Spleen (tissue), 3 donors: ENCODE measurements around the gene RNF13.

Experiments used
- POLR2A ChIP-seq, 3 donors: fragments of 450-650 bp; IDR thresholded peaks; one replicate each; pipeline ENCODE4 v1.5.1; 2017; ENCODE audit warnings: antibody characterized with exemption in 3 of 3, mild to moderate bottlenecking in 1 of 3
- POLR2AphosphoS5 ChIP-seq, 3 donors: sonication (generic); formaldehyde crosslinking; IDR thresholded peaks; one replicate each; pipeline ENCODE4 v1.5.1; 2017; ENCODE audit warnings: antibody characterized with exemption in 3 of 3

- TF ChIP-seq POLR2A (IDR thresholded peaks at IDR 0.05) (no peak), POLR2AphosphoS5 (IDR thresholded peaks at IDR 0.05) (no peak)
Measured at GRCh38 chr3:149941946-149942345, 128.9 kb downstream of the RNF13 start.
